Muscle of leg (tissue), 11 donors: ENCODE results near the gene ANXA1. TPM values are rescaled to one million over a fixed set of nuclear protein-coding genes. Genes with fewer than 3 reads are reported as not detected.

ENCODE experiments used
- DNase-seq: peaks from one replicate; pipeline ENCODE4 v3.0.0; 2013
- H3K27ac ChIP-seq: one replicate; pipeline ENCODE4 v1.5.1; 2013; ENCODE audit warnings: mild to moderate bottlenecking, low read length, control low read depth
- H3K27me3 ChIP-seq: one replicate; pipeline ENCODE4 v1.6.1; 2013; ENCODE audit warnings: low read length; ENCODE audit not compliant: control insufficient read depth, insufficient read depth
- H3K36me3 ChIP-seq: one replicate; pipeline ENCODE4 v1.6.1; 2013; ENCODE audit warnings: low read length; ENCODE audit not compliant: control insufficient read depth, insufficient read depth
- H3K4me1 ChIP-seq: one replicate; pipeline ENCODE4 v1.6.1; 2013; ENCODE audit warnings: low read length; ENCODE audit not compliant: control insufficient read depth, insufficient read depth
- H3K4me3 ChIP-seq: one replicate; pipeline ENCODE4 v1.5.1; 2013; ENCODE audit warnings: low read length, control low read depth
- H3K9me3 ChIP-seq: replicated peaks from 2 replicates; pipeline ENCODE4 v1.6.1; 2013; ENCODE audit warnings: low read depth, low read length; ENCODE audit not compliant: control insufficient read depth
- WGBS: methylation state at CpG from one replicate; pipeline ENCODE4 v1.1.5; 2013; ENCODE audit warnings: missing lambda C conversion rate; ENCODE audit not compliant: insufficient coverage; 5-methylcytosine and 5-hydroxymethylcytosine counted together
- polyA plus RNA-seq, 8 donors: library from polyadenylated mRNA; unstranded; fragments of 120-200 nt; gene quantifications; one replicate each; pipeline versions ENCODE4 v1.2.1 to v1.2.3, GENCODE V29; 2013; ENCODE audit warnings: inconsistent platforms in 1 of 8, low replicate concordance in 1 of 8; ENCODE audit not compliant: insufficient read length in 8 of 8, insufficient read depth in 1 of 8
- total RNA-seq: library from RNA; stranded (reverse); fragments of 120-200 nt; gene quantifications from one replicate; pipeline ENCODE4 v1.2.4, GENCODE V29; 2013

Gene ANXA1
- total and polyA plus RNA-seq, 9 donors = 87.6 to 323 (median 126) TPM

DNA sequence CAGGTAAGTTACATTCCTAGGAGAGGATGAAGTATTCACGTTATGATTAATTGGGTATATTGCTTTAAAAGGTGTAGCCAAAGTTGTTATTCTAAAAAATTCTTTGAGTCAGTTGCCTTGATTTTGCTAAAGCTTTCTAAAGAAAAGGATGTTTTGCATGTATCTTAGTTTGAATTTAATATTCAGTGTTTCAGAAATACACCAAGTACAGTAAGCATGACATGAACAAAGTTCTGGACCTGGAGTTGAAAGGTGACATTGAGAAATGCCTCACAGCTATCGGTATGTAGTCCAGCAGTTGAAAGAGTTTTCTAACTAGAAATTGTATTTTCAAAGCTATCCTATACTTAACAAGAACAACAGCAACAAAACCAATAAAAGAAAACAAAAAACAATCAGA lies 14.2 kb downstream of the ANXA1 start:
- no peak for DNase-seq
- WGBS = no CpG with 5 or more reads among the region's 2 CpGs
- peaks cover 10% of the 10 kb centered on the region for H3K36me3 ChIP-seq

GRCh38 chr9:73166468-73166867 lies 14.8 kb downstream of the ANXA1 start:
- Histone ChIP-seq H3K36me3 (peaks cover 10% of the 10 kb centered on the region), H3K4me3 (no peak overlapping the region), H3K9me3 (no peaks in the 10 kb centered on the region), H3K27me3 (no peaks in the 10 kb centered on the region), H3K27ac (no peak overlapping the region), H3K4me1 (no peaks in the 10 kb centered on the region)
- WGBS = 91% methylated on average over 2 of the region's 3 CpGs
- DNase-seq = no peak

More for the DNA sequence above, 14.2 kb downstream of the ANXA1 start:
- H3K4me1 ChIP-seq = no peaks in the 10 kb centered on the region
- no peak overlapping the region for H3K4me3 ChIP-seq
- H3K9me3 ChIP-seq = no peaks in the 10 kb centered on the region
- no peaks in the 10 kb centered on the region for H3K27me3 ChIP-seq
- H3K27ac ChIP-seq = no peak overlapping the region

GRCh38 chr9:73167614-73168013 lies 15.9 kb downstream of the ANXA1 start:
- no peak overlapping the region for H3K27ac ChIP-seq
- WGBS = no CpG with 5 or more reads among the region's 4 CpGs

GRCh38 chr9:73168298-73168934 lies 16.8 kb downstream of the ANXA1 start:
- Histone ChIP-seq H3K9me3 (no peaks in the 10 kb centered on the region), H3K27me3 (no peaks in the 10 kb centered on the region), H3K36me3 (peaks cover 8% of the 10 kb centered on the region), H3K4me3 (no peak overlapping the region), H3K27ac (no peak overlapping the region), H3K4me1 (no peaks in the 10 kb centered on the region)
- DNase-seq = no peak
- WGBS = no CpG with 5 or more reads among the region's 5 CpGs

More at GRCh38 chr9:73167614-73168013, 15.9 kb downstream of the ANXA1 start:
- no peaks in the 10 kb centered on the region for H3K9me3 ChIP-seq
- no peak for DNase-seq
- H3K4me1 ChIP-seq = no peaks in the 10 kb centered on the region
- H3K36me3 ChIP-seq = peaks cover 10% of the 10 kb centered on the region
- no peak overlapping the region for H3K4me3 ChIP-seq
- no peaks in the 10 kb centered on the region for H3K27me3 ChIP-seq

DNA sequence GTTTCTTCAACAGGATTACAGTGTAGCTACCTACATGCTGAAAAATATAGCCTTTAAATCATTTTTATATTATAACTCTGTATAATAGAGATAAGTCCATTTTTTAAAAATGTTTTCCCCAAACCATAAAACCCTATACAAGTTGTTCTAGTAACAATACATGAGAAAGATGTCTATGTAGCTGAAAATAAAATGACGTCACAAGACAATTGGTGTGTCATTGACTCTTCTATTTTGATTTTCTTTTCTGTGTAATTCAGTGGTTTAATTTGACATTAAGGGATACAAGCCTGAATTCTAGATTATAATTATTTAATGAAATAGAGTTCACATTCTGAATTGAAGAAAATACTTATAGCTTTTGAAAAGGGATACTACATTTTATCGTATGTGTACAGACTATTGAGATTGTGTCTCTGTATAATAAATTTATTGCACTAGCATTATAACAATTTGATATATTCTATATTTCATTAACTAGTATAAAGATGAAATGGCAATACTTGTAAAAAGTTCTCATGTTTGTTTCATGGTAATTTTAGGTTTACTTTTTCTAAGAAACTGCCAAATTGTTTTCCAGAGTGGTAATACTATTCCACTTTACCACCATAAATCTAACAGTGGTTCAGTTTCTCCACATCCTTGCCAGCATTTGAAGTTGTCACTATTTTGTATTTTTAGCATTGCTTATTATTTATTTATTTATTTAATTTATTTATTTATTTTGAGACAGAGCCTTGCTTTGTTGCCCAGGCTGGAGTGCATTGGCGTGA lies 18.7 kb downstream of the ANXA1 start:
- Histone ChIP-seq H3K27me3 (no peaks in the 10 kb centered on the region), H3K9me3 (no peaks in the 10 kb centered on the region), H3K4me3 (no peak overlapping the region), H3K36me3 (peaks cover 6% of the 10 kb centered on the region), H3K27ac (no peak overlapping the region), H3K4me1 (no peaks in the 10 kb centered on the region)
- no peak for DNase-seq
- WGBS = no CpG with 5 or more reads among the region's 3 CpGs

DNA sequence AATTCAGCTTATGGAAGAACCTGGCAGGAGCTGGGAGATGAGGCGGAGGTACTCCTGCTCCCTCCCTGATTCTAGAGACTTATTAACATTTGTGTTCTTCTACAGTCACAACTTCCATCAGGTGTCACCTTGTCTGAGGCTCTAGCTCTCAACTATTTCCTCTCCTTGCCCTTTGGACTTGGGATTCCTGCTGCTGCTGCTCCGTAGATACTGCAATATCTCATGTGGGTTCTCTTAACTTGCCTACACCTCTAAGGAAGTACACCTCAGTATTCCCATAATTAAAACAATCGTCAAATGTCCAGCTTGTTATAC lies 21.2 kb downstream of the ANXA1 start:
- DNase-seq = no peak
- WGBS = 85% methylated on average over 1 of the region's 3 CpGs
- peaks cover 3% of the 10 kb centered on the region for H3K36me3 ChIP-seq
- H3K4me3 ChIP-seq = no peak overlapping the region
- H3K27me3 ChIP-seq = no peaks in the 10 kb centered on the region
- H3K4me1 ChIP-seq = no peaks in the 10 kb centered on the region
- H3K9me3 ChIP-seq = no peaks in the 10 kb centered on the region
- no peak overlapping the region for H3K27ac ChIP-seq

DNA sequence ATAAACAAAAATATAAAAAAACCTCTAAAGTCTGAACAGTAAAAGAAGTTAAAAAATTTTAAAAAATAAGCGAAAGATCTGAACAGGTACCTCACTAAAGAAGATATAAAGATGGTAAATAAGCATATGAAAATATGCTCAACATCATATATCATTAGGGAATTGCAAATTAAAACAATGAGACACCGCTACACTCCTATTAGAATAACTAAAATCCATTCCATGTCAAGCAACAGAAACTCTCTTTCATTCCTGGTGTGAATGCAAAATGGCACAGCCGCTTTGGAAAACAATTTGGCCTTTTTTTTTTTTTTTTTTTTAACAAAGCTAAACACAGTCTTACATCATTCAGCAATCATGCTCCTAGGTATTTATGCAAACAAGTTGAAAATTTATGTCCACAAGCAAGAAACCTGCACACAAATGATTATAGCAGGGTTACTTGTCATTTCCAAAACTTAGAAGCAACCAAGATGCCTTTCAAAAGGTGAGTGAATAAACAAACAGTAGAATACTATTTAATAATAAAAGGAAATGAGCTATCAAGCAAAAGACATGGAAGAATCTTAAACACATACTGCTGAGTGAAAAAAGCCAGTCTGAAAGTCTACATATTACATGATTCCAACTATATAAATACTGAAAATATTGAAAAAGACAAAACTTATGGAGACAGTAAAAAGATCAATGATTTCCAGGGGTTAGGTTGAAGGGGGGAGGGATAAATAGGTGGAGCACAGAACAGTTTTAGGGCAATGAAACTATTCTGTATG lies 22.1 kb downstream of the ANXA1 start:
- Histone ChIP-seq H3K4me3 (no peak overlapping the region), H3K36me3 (no peaks in the 10 kb centered on the region), H3K4me1 (no peaks in the 10 kb centered on the region), H3K9me3 (no peaks in the 10 kb centered on the region), H3K27me3 (no peaks in the 10 kb centered on the region), H3K27ac (no peak overlapping the region)
- 100% methylated on average over 1 of the region's 3 CpGs for WGBS
- DNase-seq = no peak

- WGBS = 100% methylated on average over 1 of the region's 2 CpGs
- H3K27ac ChIP-seq = no peak overlapping the region
- H3K4me3 ChIP-seq = no peak overlapping the region
- H3K9me3 ChIP-seq = no peaks in the 10 kb centered on the region
- no peaks in the 10 kb centered on the region for H3K27me3 ChIP-seq
- DNase-seq = no peak
- no peaks in the 10 kb centered on the region for H3K4me1 ChIP-seq
- H3K36me3 ChIP-seq = no peaks in the 10 kb centered on the region
These were observed 22.8 kb downstream of the ANXA1 start for GRCh38 chr9:73174330-73174980.

DNA sequence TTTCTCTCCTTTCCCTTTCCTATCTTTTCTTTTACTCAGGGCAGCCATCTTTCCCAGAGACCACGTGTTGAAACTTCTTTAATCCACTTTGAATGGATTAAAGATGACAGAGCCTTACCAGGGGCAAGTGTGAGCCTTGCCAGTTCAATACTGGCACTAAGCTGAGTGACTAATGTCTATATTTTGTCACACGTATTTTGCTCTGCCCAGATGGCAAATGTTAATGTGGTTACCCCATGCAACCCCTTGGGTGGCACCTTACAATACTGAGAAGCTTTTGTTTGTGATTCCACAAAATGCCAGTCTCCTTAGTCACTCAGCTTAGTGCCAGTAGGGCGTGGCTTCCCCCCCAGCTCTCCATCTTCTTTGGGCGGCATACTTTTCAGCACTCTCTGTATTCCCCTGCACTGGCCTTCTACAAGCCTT lies 24.8 kb downstream of the ANXA1 start:
- 73% methylated on average over 4 of the region's 4 CpGs for WGBS
- H3K36me3 ChIP-seq = no peaks in the 10 kb centered on the region
- peaks cover 3% of the 10 kb centered on the region for H3K4me1 ChIP-seq
- no peak overlapping the region for H3K4me3 ChIP-seq
- no peak overlapping the region for H3K27ac ChIP-seq
- H3K27me3 ChIP-seq = no peaks in the 10 kb centered on the region
- peak; percentile 53 for DNase-seq
- no peaks in the 10 kb centered on the region for H3K9me3 ChIP-seq

- H3K27me3 ChIP-seq = no peaks in the 10 kb centered on the region
- 88% methylated on average over 2 of the region's 2 CpGs for WGBS
- no peaks in the 10 kb centered on the region for H3K9me3 ChIP-seq
- H3K27ac ChIP-seq = no peak overlapping the region
- peaks cover 3% of the 10 kb centered on the region for H3K4me1 ChIP-seq
- H3K4me3 ChIP-seq = no peak overlapping the region
- DNase-seq = no peak
- no peaks in the 10 kb centered on the region for H3K36me3 ChIP-seq
These were observed 26.4 kb downstream of the ANXA1 start for GRCh38 chr9:73178044-73178443.
